Islet of Langerhans (tissue), 1 donor: ENCODE data around the gene PTMA.
"Not testable (repeated sequence)": the region's sequence is repeated elsewhere in the genome, so short reads cannot be mapped to it uniquely, and the experiment has no call there.

Experiments used
- FAIRE-seq: peaks from one replicate; lab custom pipeline; 2011; peaks lifted over from hg19 to GRCh38; lab: Jason Lieb, UNC

The PTMA gene, protein sequence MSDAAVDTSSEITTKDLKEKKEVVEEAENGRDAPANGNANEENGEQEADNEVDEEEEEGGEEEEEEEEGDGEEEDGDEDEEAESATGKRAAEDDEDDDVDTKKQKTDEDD

DNA sequence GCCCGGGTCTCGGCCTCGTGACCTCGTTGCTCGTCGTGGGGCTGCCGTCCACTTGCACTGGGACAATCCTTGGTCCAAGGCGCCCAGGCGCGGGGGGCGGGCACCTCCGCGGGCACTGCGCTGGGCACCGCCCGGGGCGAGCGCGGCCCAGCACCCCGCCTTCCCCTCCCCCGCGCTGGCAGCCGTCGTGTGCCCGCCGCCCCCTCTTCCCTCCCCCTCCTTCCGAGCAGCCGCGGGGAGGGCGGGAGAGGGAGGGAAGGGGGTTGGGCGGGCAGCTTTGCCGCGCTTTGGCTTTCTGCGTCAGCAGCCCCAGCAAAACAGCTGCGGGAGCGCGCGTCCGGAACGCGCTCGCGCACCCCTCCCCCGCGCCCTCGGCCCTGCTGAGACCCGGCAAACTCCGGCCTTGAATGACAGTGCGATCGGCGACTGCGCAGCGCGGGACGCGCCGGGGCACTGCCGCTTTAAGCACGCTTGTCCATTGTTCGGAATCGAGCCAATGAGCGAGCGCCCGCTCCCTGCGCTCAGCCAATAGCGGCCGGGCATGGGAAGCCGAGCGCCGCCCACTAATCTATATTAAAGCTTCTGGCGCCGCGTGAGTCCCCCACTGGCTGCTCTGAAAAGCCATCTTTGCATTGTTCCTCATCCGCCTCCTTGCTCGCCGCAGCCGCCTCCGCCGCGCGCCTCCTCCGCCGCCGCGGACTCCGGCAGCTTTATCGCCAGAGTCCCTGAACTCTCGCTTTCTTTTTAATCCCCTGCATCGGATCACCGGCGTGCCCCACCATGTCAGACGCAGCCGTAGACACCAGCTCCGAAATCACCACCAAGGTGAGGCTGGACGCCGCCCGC lies at the start of gene PTMA:
Gene PTMA, plus strand, starts transcription at position 599 of the 846 bp plus-strand sequence. Its CDS starts 182 bp downstream, at position 781.
- no peak for FAIRE-seq

DNA sequence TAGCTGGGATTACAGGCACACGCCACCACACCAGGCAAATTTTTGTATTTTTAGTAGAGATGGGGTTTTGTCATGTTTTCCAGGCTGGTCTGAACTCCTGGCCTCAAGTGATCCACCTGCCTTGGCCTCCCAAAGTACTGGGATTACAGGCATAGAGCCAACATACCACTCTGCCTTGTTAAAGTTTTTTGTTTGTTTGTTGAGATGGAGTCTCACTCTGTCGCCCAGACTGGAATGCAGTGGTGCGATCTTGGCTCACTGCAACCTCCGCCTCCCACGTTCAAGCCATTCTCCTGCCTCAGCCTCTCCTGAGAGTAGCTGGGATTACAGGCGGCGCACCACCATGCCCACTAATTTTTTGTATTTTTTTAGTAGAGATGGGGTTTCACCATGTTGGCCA lies 48.3 kb upstream of the PTMA start:
- FAIRE-seq: not testable (repeated sequence)

DNA sequence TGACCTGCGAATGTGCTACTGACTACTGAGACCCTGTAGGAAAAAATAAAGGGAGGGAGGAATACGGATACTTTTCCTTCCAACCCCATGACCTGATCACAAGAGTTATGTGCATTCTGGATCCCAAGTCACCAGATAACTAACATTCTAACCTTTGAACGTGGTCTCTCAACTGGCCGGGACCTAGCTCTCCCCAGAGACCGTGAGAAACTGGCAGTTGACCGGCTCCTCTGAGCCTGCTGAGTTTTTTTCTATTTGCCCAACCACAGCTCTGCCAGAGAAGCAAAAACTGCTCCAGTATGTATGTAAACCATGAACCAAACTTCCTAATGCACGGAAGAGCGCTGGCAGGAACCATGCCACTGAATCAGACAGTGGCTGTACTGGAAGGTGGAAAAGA lies 47.5 kb upstream of the PTMA start:
- FAIRE-seq: no peak

DNA sequence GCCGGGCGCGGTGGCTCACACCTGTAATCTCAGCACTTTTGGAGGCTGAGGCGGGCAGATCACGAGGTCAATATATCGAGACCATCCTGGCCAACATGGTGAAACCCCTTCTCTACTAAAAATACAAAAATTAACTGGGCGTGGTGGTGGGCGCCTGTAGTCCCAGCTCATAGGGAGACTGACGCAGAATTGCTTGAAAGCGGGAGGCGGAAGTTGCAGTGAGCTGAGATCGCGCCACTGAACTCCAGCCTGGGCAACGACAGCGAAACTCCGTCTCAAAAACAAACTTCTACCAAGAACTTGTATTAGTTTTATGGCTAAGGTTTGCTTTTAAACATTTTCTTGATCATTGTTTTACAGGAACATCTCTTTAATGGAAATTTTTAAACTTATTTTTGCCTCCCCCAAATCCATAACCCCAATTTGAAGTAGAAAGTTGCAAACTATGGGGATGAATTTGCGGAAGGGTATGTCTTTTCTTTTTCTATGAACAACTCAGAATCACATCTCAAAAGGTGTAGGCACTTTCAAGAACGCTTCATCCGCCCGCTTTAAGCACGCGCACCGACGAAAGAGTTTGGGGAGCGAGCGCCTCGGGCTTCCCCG lies 46.8 kb upstream of the PTMA start:
- no peak for FAIRE-seq

DNA sequence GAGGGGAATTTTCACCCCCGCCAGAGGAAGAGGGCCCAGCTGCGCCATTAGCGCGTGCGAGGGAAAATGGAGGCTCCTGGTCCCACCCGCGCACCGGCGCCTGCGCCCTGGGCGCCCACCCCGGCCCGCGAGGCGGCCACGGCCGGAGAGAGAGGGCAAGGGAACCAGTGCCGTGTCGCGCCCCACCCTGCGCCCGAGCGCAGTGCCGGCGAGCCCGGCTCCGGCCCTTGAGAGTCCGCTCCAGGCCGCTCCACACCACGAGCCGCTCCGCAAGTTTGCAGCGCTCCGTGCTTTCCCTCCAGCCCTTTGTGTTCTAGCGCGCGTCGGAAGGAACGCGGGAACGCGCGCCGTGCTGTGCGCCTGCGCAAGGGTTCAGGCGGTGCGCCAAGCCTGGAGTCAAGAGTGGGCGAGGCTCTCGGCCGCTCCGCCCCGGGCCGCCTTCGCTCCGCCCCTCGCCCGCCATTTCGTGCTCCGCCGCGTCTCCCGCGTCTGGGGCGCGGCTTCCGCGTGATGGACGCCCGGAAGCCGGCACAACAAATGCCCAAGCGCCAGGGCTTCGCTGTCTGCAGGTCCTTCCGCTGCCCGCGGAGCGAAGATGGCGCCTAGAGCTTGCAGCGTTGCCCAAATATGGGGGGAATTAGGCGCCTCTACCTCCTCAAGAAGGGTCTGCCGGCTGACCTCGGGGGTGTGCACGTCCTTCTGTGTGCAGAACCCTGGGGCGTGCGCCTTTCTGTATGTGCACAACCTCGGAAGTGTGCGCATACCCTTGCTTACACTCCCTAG lies 46.1 kb upstream of the PTMA start:
- no peak for FAIRE-seq

DNA sequence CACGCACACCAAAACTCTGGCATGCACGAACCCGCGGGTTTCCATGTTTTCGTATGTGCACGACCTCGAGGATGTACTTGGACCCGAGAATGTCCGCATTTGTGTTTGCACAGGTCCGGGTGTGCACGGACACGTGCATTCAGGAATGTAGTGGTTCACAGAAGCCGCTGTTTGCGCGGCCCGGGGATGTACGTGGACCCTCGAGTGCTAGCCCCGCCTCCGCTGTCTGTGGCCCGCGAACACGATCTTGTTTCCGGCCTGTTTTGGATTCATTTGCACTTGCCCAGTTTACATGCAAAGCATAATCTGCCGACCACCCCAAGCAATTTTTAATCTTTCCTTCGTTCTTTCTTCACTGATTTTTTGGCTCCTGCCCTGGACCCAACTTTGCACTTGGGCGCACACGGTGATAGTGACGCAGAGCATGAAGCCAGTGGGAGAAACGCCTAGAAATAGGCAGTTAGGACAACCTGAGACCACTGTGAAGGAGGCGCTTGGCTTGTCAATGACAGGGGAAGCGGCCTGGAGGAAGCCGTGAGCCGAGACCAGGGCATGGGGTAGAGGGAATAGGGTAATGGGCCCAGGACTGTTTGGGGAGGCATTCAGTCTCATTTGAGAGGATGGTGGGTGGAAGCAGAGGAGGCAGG lies 45.4 kb upstream of the PTMA start:
- no peak for FAIRE-seq

DNA sequence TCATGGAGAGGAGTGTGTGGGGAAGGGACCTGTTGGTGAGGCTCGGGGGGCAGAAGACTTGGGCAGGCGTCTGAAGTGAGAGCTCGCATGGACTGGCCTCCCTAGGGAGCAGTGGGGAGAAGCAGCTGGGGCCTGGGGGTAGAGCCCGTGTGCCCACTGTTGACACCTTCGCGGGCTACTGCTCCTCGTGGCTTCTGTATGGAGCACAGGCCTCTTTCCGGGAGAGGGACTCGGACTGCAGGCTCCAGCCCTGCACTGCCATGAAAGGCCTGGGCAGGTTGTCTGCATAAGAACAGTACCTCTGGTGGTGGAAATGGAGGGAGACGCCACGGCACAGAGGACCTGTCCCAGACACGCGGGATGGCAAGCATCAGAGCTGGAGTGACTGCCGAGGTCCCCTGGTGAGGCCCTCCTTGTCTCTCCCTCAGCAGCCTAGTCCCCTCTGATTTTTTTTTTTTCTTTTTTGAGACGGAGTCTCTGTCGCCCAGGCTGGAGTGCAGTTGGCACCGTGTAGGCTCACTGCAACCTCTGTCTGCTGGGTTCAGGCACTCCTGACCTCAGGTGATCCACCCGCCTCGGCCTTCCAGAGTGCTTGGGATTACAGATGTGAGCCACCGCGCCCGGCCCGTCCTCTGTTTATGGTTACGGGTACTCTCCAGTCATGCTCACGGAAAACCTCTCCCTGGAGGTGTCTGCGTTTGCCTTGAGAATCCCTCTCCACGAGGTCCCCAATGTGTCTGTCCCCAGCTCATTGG lies 44.7 kb upstream of the PTMA start:
- FAIRE-seq: no peak

DNA sequence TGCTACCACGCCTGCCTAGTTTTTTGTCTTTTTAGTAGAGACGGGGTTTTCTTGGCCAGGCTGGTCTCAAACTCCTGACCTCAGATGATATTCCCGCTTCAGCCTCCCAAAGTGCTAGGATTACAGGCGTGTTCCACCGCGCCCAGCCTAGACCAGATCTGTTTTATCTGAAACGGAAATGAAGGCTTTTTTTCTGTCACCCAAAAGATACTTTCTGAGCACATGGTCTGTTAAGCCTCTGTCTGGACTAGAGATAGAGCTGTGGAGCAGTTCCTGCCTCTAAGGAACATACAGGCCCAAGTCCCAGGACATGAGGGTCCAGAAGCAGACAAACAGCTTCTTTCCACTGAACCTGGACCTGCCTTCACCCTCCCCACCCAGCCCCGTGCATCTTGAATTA lies 43.6 kb upstream of the PTMA start:
- FAIRE-seq: no peak

DNA sequence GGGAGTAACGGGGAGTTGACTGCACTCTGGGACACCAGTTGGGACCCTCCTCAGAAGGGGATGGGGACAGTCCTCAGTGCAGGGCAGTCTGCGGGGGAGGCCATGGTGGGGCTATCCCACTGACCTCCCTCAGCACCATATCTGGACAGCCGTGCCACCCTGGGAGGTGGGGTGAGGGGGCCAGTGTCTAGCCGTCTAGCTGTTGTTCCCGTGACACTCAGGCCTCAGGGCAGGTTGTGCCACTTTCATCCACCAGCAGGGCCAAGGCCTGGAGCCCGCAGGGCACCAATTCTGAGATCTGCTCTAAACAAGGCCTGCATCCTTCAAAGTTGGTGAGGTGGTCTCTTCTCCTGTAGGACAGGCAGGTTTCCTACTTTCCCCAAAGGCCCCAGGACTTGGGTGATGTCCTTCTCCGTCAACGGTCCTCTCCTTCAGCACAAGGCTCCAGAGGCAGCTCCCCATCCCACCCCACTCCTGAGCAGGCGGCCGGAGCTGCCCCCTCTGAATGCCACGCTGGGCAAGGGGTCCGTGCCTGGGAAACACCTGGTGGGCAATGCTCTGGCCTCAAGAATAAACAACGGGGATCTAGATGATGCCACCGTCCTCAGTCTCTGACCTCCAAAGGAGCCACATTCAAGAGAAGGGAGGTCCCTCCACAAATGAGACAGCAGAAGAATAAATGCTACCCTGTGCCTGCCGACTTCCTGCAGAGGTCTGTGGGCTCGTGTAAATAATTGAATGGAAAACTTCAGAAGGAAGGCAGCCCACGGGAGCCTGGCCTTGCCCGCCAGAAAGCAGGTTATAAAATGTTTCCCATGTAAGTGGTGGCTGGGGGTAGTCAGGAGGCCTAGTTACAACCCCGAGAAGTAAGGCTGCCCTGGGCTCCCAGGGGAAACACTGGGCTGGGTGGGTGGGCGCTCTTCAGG lies 42.8 kb upstream of the PTMA start:
- no peak for FAIRE-seq

DNA sequence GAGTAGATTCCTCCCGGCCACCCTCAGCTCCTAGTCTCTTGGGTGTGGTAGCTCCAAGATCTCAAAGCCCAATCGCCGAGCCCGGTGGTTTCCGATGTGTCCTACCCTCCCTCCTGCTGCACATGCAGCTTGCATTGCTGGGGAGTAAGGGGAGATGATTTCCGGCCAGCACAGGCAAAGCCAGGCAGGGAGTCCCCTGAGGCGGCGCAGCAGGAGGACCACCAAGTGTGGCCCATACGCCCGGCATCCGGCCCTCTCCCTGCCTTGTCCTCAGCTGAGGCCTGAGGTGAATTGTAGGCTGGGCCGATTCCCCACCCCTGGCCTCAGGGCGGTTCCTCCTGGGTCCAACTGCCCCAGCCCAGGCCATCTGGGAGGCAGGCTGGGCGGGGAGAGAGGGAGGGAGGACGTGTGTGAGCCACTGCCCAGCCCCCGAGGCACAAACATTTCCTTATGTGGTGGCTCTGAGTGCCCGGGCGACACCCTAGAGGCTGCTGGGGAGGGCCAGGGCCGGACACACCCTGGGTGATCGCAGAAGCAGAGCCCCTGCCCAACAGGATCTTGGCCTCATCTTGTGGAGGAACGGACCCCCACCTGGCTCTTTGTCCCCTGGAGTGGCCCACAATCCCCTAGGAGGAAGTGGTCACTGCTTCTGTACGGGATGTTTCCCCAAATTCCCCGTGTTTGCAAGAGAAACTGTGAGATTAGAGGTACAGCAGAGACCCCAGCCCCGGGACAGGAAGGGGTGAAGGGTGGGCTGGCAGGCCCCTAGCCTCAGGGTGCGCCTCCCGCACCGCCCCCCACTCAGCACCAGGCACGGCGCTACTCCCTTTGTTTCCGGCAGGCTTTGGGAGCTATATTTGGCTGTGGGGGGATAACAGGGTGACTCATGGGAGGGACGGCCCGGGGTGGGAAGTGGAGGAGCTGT lies 41.9 kb upstream of the PTMA start:
- FAIRE-seq: no peak

DNA sequence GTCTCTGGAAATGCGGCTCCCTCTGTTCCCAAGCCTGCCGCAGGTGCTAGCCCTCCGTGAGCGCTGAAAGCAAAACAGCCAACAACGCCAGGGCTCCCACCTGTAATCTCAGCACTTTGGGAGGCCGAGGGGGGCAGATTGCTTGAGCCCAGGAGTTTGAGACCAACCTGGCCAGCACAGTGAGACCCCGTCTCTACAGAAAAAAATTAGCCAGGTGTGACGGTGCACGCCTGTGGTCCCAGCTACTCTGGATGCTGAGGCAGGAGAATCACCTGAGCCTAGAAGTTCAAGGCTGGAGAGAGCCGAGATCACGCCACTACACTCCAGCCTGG lies 41.3 kb upstream of the PTMA start:
- FAIRE-seq: no peak

DNA sequence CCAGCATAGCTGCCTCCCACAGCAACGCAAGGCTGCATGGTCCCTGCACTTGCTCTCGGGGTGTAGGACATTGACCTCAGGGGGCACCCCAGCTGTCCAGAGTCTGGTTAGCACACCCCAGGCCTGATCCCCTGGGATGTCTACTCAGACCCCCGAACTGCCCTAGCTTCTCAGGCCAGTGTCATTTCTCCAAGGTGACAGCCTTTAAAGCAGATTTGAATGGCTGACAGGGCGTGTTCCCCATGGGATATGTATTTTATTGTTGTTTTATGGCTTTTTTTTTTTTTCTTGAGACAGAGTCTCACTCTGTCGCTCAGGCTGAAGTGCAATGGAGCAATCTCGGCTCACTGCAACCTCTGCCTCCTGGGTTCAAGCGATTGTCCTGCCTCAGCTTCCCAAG lies 40.8 kb upstream of the PTMA start:
- no peak for FAIRE-seq

DNA sequence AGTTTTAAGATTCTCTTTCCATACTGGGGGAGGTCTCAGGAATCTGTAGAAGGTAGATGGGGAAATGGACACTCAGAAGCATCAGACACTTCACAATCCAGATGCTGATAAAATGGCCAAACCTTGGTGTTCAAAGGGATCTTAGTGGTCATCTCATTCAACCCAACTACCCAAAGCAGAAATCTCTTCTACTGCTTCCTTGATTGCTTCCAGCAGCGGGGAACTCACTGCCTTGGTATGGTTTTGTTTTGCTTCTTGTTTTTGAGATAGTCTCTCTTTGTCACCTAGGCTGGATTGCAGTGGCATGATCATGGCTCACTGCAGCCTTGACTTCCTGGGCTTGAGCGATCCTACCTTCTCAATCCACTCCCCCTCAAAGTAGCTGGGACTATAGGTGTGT lies 39.3 kb upstream of the PTMA start:
- FAIRE-seq: no peak

DNA sequence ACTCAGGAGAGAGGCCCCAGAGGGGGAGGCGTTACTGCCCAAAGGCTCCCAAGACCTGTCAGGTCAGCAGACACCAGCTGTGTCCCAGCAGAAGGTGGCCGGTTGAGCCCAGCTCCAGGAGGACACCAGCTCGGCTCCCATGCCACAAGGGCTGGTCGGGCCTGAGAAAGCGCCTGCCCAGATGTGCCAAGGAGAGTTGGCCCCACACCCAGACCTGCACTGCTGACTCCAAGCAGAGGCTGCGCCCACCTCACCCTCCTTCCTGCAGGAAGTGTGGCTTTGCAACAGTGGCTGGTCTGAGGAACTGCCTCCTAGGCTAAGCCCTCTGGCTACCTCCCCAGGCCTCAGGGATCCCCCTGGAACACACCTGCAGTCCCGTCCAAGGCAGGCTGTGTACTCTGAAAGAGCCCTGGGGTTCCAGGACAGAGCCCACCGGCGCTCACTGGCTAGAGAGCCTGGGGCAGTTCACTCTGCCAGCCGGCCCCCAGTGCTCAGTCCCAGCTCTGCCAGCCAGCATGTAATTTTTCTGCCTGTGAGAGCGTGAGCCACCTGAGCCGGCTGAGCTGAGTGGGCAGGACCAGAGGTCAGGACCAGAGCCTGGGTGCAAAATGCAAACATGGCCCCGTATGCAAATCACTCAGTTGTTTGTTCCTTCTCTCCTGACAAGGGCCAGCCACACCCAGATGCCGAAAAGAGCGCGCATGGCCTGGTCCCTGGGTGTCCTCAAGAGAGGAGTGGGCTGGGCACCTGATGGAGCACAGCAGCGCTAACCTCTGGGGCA lies 36.9 kb upstream of the PTMA start:
- no peak for FAIRE-seq

DNA sequence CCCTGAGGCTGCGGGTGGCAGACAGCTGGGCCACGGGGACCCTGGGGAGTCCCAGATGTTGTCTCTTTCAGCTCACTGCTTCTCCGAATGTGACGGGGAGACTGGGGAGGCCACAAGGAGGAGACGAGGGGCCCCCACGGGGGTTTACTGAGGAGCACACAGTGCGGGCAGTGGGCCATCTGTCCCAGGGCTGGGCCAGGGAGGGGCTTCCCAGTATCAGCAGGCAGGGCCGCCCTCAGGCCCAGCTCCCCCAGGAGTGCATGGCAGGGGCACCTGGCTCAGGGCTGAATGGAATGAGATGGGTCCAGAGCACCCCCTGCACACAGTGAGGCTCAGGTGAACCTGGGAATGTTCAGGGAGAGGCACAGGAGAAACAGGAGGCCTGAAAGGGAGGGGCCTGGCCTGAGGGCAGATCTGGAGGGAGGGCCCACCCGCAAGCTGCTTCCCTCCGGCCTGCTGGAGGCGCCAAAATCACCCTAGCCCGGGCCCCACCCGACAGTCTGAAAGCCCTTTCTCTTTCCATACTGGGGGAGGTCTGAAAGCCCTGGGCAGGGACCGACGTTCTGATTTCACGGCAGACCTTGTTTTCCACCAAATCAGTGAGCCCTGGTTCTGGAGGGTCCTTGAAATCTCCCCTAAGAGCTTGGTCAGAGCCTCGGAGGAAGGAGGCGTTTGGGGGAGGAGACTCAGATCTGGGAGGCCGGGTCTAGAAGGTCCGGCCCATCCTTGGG lies 35.5 kb upstream of the PTMA start:
- no peak for FAIRE-seq

DNA sequence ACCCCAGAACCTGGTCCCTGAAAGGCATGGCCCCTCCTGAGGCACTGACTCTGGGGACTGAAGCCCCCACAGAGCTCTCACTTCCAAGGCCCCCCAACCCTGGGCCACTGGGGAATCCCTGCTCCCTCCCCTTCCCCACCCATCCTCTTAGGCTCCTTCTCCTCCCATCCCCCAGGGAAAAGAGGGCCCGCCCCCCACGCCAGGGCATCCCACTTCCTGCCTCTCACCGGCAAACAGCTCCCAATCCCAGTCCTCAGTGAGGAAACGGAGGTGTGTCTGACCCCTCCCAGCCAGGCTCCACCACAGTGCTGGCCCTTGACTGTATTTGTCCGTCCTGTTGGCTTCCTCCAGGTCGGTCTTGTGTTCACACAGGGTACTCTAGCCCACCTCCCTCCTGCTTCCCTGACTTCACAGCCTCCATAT lies 35.0 kb upstream of the PTMA start:
- no peak for FAIRE-seq

DNA sequence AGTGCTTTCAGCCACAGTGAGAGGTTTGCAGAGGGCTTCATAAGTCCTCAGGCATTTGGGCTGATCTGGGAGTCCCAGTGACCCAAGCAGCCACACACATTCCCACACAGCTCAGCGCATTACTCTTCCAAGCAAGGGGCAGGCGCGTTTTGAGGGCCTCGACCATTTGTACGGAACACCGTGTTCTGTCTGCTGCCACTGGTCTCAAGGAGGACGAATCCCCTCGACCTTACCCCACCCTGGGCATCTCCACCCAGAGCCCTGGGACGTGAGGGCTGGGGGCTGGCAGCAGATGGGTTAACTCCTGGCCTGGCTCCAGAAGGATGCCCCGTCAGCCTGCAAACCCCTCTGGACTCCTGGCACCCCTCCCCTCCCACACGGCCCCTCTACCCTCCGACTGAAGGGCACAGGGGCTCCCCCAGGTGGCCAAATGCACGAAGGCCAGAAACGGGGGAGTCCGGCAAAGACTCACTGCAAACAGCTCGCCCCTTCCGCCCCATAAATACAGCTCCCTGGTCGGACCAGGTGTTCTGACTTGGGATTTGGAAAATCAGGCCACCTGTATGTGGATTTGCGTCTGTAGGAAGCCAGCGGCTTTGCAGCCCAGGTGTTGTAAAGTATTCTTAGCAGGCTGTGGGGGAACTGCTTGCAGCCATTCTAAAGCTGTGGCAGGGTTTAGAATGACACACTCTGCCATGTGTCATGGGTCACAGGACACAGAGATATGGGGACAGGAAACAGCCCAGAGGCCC lies 33.6 kb upstream of the PTMA start:
- FAIRE-seq: no peak
